Ovary (tissue), 9 donors: ENCODE data around the gene BACE2. TPM values are rescaled to one million over a fixed set of nuclear protein-coding genes. Genes with fewer than 3 reads are reported as not detected.

Experiments
- DNase-seq, 5 donors: peaks; one replicate each; pipeline ENCODE4 v3.0.0-alpha.2; 2019 to 2020
- H3K27ac ChIP-seq, 2 donors: fragments of 200-600 bp; one replicate each; pipeline versions ENCODE4 v1.5.1 to v1.8.0; 2019 to 2022
- H3K27me3 ChIP-seq: fragments of 200-600 bp; one replicate; pipeline ENCODE4 v1.8.0; 2022
- H3K36me3 ChIP-seq: fragments of 200-600 bp; sonication (generic); one replicate; pipeline ENCODE4 v1.5.1; 2019
- H3K4me1 ChIP-seq: one replicate; pipeline ENCODE4 v1.8.1; 2013; ENCODE audit warnings: mild to moderate bottlenecking, moderate library complexity; ENCODE audit not compliant: insufficient read depth
- H3K4me3 ChIP-seq: fragments of 200-600 bp; sonication (generic); one replicate; pipeline ENCODE4 v1.5.1; 2017
- H3K9me3 ChIP-seq, 2 donors: fragments of 200-600 bp in 1 of 2; sonication (generic) in 1 of 2; one replicate each; pipeline versions ENCODE4 v1.5.1 to v1.8.1; 2013 to 2019; ENCODE audit warnings: mild to moderate bottlenecking in 1 of 2, moderate library complexity in 1 of 2
- CTCF ChIP-seq, 3 donors: fragments of 450-650 bp in 2 of 3; fragments of 200-600 bp in 1 of 3; IDR thresholded peaks; one replicate each; pipeline versions ENCODE4 v1.5.1 to v1.8.0; 2016 to 2022; ENCODE audit warnings: antibody characterized with exemption in 3 of 3, mild to moderate bottlenecking in 1 of 3
- EP300 ChIP-seq: sonication (generic); formaldehyde crosslinking; IDR thresholded peaks from one replicate; pipeline ENCODE4 v1.6.1; 2017; ENCODE audit warnings: antibody characterized with exemption
- POLR2A ChIP-seq: fragments of 450-650 bp; IDR thresholded peaks from one replicate; pipeline ENCODE4 v1.6.1; 2017; ENCODE audit warnings: antibody characterized with exemption, mild to moderate bottlenecking, moderate library complexity
- WGBS, 3 donors: extraction: QIAGEN DNeasy Blood & Tissue Kit in 1 of 3; methylation state at CpG; one replicate each; pipeline versions ENCODE4 v1.1.5 to v1.1.7; 2013 to 2017; 5-methylcytosine and 5-hydroxymethylcytosine counted together
- intact Hi-C, 4 donors: fragments of 100-400 bp; cut with DNase I; formaldehyde crosslinking; loops; one replicate each; pipeline versions ENCODE4 v1.11.0 to v1.15.1; 2022 to 2023
- polyA plus RNA-seq, 2 donors: library from polyadenylated mRNA; stranded (reverse); fragments of 200-250 nt in 1 of 2; fragments of 350-450 nt in 1 of 2; fragmentation: Illumina TruSeq in 1 of 2; extraction: RNeasy Lipid Tissue Mini Kit (QIAGEN cat#74804) in 1 of 2; gene quantifications; one replicate each; pipeline ENCODE4 v1.2.3, GENCODE V29; 2013 to 2014
- total RNA-seq, 7 donors: library from RNA; depleted of rRNA in 2 of 7; stranded (reverse); fragments of >200 nt in 2 of 7; fragmentation: NEBNext Ultra II Directional in 3 of 7; extraction: Animal tissue kit (Norgen Biotek cat#: 25700) in 3 of 7; gene quantifications; one replicate each; pipeline versions ENCODE4 v1.1.0 to v1.2.4, GENCODE V29; 2016 to 2023
- donor health status: DM: no; HTN: no; CAD: no; lungs with moderate emphysema.
- donor health status: DM: no; HTN: no; CAD: no.
- donor health status: Bipolar disorder and iron deficiency.
- donor health status: DM: yes; HTN: yes; CAD: no.
- donor health status: DM: no; HTN: no; CAD: no.
- donor health status: DM: yes; HTN: yes; CAD: no.

BACE2 gene
- total and polyA plus RNA-seq, 9 donors, result 11.4 to 75.6 (median 24.4) TPM

GRCh38 chr21:41222247-41223068 is 54.5 kb downstream of the BACE2 start:
- no peak for DNase-seq
- Histone ChIP-seq H3K36me3 (no peaks in the 10 kb centered on the region), H3K27me3 (no peaks in the 10 kb centered on the region), H3K4me3 (no peak overlapping the region), H3K27ac (no peak overlapping the region), H3K4me1 (no peaks in the 10 kb centered on the region), H3K9me3 (no peaks in the 10 kb centered on the region)
- intact Hi-C loops, result no loop called here
- TF ChIP-seq POLR2A, result no peak
- TF ChIP-seq EP300, result no peak
- TF ChIP-seq CTCF (IDR thresholded peaks at IDR 0.05), result no peak
- WGBS, 3 donors, result 93 to 95% (median 95%) methylated on average over 19 of the region's 19 CpGs

- Histone ChIP-seq H3K4me1 (no peaks in the 10 kb centered on the region), H3K27ac (no peak overlapping the region), H3K9me3 (no peaks in the 10 kb centered on the region), H3K4me3 (no peak overlapping the region), H3K27me3 (no peaks in the 10 kb centered on the region), H3K36me3 (no peaks in the 10 kb centered on the region)
- 92 to 95% (median 94%) methylated on average over 8 of the region's 8 CpGs for WGBS, 3 donors
- TF ChIP-seq CTCF (IDR thresholded peaks at IDR 0.05), result no peak
- TF ChIP-seq EP300, result no peak
- TF ChIP-seq POLR2A, result no peak
- DNase-seq, result no peak
- intact Hi-C loops, result no loop called here
Observed at GRCh38 chr21:41226853-41227252, 58.9 kb downstream of the BACE2 start.

- H3K27me3 ChIP-seq, result no peaks in the 10 kb centered on the region
- no peak for TF ChIP-seq CTCF (IDR thresholded peaks at IDR 0.05)
- H3K27ac ChIP-seq, result no peak overlapping the region
- no peaks in the 10 kb centered on the region for H3K4me1 ChIP-seq
- 94 to 95% (median 95%) methylated on average over 9 of the region's 9 CpGs for WGBS, 3 donors
- intact Hi-C loops, result no loop called here
- DNase-seq, result no peak
- no peaks in the 10 kb centered on the region for H3K9me3 ChIP-seq
- H3K36me3 ChIP-seq, result no peaks in the 10 kb centered on the region
- no peak overlapping the region for H3K4me3 ChIP-seq
Observed at GRCh38 chr21:41227357-41228005, 59.5 kb downstream of the BACE2 start.

- TF ChIP-seq POLR2A, result no peak
- H3K4me3 ChIP-seq, result no peak overlapping the region
- intact Hi-C loops, result no loop called here
- H3K9me3 ChIP-seq, result no peaks in the 10 kb centered on the region
- H3K36me3 ChIP-seq, result no peaks in the 10 kb centered on the region
- no peak overlapping the region for H3K27ac ChIP-seq
- H3K27me3 ChIP-seq, result no peaks in the 10 kb centered on the region
- WGBS, 3 donors, result 94 to 96% (median 95%) methylated on average over 5 of the region's 5 CpGs
- no peak for DNase-seq
- no peaks in the 10 kb centered on the region for H3K4me1 ChIP-seq
Observed at GRCh38 chr21:41228006-41228370, 60.0 kb downstream of the BACE2 start.

GRCh38 chr21:41228492-41228891 is 60.5 kb downstream of the BACE2 start:
- DNase-seq, result no peak
- intact Hi-C loops, result no loop called here
- no peaks in the 10 kb centered on the region for H3K27me3 ChIP-seq
- H3K4me3 ChIP-seq, result no peak overlapping the region
- TF ChIP-seq POLR2A (no peak), EP300 (no peak)
- no peaks in the 10 kb centered on the region for H3K9me3 ChIP-seq
- no peaks in the 10 kb centered on the region for H3K4me1 ChIP-seq
- 88 to 94% (median 91%) methylated on average over 5 of the region's 5 CpGs for WGBS, 3 donors
- no peak overlapping the region for H3K27ac ChIP-seq
- no peaks in the 10 kb centered on the region for H3K36me3 ChIP-seq
